GM11168 (cell line): ENCODE measurements around the gene PUS7.
"Not testable (repeated sequence)": the region's sequence is repeated elsewhere in the genome, so short reads cannot be mapped to it uniquely, and the experiment has no call there.

Source experiments
- in situ Hi-C: fragments of 300-500 bp; cut with MboI; formaldehyde crosslinking; loops from one replicate; pipeline ENCODE4 v1.12.0; 2022; ENCODE audit warnings: low sequenced_read_pairs; ENCODE audit not compliant: unreplicated experiment

PUS7 gene

DNA sequence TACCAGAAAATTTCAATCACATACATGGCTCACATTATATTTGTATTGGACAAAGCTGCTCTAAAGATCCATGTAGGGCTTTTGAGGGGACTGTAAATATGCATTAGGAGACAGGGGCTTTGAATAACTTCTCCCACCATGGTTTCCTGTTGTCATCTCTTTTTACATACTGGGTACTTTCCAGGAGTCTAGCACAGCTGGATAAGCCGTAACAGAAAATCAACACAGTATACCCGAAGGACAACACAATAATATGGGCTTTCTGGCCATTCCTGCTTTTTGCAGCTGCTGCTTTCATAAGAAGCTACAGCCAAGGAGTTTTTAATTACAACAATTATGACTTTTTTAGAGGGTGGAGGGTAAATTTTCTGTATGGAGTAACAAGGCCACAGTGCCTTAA, 70.0 kb downstream of the PUS7 start:
- in situ Hi-C loops: no loop called here

DNA sequence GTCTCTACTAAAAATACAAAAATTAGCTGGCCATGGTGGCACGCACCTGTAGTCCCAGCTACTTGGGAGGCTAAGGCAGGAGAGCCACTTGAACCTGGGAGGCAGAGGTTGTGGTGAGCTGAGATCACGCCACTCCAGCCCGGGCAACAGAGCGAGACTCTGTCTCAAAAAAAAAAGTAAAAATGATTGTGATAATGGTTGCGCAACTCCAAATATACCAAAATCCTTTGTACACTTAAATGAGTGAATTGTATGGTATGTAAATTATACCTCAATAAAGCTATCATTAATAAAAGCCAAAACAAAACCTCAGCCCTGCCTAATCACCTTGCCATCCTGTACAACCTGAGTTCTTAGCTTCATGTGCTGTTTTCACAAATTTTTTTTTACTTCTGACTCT, 71.2 kb downstream of the PUS7 start:
- in situ Hi-C loops: not testable (repeated sequence)

DNA sequence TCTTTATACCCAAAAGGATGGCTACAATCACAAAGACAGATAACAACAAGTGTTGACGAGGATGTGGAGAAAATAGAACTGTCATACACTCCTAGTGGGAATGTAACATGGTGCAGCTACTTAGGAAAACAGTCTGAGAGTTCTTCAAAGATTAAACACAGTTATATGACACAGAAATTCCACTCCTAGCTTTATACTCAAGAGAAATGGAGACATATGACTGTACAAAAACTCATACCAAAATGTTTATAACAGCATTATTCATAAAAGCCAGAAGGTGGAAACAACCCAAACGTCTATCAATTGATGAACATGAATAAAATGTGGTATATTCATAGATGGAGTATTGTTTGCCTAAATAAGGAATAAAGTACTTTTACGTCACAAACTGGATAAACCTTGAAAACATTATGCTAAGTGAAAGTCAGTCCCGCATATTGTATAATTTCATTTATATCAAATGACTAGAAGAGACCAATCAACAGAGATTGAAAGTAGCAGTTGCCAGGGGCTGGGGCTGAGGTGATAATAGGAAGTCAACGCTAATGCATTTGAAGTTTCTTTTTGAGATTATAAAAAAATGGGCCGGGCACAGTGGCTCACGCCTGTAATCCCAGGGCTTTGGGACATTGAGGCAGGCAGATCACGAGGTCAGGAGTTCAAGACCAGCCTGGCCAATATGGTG, 71.8 kb downstream of the PUS7 start:
- in situ Hi-C loops: no loop called here

DNA sequence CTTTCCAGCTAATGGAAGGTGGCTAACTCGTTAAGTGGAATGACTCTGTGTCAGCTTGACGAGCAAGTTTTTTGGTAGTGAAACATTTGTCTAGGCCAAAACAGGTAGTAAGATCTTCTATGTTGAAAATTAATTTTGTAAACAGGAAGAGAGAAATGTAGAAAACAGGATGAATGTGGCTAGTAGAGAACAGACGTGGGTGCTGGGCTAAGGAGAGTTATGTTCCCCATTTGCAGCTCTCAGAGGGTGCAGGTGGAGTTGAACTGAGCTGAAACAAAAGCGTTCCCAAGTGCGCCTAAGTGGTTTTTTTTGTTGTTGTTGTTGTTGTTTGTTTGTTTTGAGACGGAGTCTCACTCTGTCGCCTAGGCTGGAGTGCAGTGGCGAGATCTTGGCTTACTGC, 73.9 kb downstream of the PUS7 start:
- in situ Hi-C loops: no loop called here

DNA sequence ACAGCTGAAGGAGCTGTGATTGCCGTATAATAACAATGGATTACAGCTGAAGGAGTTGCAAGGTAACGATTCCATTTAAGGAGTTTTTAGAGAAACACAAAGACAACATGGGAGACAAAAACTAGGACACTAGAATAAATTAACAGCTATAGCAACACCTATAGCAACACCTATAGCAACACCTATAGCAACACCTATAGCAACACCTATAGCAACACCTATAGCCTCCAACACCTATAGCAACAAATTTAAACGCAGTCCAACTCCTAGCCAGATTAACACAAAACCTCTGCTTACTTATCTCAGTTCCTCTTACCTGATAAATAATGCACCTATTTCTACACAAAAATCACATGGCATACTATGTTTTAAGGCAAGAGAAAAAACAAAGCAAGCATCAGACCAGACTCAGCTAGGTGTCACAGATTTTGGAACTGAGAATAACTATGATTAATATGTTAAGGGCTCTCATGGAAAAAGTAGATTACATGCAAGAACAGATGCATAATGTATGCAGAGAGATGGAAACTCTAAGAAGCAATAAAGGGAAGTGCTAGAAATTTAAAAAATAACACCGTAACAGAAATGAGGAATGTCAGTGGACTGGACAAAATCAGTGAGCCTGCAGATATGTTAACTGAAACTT, 77.6 kb downstream of the PUS7 start:
- in situ Hi-C loops: no loop called here

DNA sequence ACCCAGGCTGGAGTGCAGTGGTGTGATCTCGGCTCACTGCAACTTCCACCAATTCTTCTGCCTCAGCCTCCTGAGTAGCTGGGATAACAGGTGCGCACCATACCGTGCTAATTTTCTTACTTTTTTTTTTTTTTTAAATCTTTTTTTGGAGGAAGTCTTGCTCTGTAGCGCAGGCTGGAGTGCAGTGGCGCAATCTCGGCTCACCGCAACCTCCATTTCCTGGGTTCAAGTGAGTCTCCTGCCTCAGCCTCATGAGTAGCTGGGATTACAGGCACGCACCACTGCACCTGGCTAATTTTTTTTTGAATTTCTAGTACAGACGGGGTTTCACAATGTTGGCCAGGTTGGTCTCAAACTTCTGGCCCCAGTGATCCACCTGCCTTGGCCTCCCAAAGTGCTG, 79.9 kb downstream of the PUS7 start:
- in situ Hi-C loops: not testable (repeated sequence)

DNA sequence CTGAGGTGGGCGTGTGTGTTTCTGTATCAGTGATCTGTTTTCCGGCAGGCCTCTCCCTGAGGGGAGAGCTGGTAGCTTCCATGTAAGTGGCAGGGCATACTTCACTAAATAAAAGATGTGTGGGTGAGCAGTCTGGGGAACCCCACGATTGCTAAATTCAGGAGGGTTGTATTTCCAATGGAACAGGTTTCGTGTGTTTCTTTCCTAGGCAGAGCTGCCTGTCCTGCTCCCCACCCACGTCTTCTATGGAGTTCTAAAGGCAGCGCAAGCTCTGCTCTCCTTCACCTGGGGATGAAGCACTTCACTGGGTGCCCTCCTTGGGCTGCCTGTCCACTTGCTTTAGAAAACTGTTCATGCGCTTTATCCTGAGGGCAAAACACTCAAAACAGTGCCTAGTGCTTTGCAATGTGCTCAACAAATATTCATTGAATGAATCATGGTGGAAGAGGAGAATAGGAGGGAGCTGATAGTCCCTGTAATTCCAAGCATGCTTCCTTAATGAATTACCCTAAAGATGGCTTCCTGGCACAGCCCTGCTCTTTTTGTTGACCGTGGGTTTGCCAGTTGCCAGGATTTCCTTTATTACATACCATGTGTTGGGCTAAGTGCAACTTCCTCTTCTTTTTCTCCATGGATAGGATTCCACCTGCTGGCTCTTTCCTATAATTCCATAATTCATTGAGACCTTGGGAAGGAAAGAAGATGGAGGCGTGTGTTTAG, 82.7 kb downstream of the PUS7 start:
- in situ Hi-C loops: no loop called here

DNA sequence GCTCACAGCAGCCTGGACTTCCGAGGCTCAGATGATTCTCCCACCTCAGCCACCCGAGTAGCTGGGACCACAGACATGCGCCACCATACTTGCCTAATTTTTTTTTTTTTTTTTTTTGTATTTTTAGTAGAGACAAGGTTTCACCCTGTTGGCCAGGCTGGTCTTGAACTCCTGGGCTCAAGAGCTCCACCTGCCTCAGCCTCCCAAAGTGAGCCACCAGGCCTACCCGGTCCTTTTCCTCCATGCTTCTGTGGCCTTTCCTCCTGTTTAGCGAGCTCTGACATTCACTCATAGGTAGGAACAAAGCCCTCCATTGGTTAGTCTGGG, 83.3 kb downstream of the PUS7 start:
- in situ Hi-C loops: no loop called here

DNA sequence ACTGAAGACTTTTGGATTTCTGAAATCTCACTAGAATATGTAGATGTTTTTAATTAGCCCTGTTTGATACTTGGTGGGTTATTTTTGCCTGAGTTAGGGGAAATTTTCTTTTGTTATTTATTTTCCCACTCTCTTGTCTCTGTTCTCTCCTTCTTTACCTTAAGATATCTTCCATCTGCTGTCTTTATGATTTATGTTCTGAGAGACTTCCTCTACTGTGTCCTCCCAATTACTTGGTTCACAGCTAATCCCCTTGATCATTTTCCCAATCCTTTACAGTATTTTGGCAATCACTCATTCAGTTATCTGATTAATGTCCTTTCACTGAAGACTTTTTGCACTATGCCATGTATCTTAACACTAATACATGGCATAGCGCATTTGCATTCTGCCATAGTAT, 83.8 kb downstream of the PUS7 start:
- in situ Hi-C loops: no loop called here

DNA sequence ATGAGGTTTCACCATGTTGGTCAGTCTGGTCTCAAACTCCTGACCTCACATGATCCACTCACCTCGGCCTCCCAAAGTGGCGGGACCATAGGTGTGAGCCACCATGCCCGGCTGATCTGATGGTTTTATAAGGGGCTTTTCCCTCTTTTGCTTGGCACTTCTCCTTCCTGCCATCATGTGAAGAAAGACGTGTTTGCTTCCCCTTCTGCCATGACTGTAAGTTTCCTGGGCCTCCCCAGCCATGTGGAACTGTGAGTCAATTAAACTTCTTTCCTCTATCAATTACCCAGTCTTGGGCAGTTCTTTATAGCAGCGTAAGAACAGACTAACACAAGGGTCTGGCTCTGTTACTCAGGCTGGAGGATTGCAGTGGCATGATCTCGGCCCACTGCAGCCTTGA, 84.7 kb downstream of the PUS7 start:
- in situ Hi-C loops: not testable (repeated sequence)

DNA sequence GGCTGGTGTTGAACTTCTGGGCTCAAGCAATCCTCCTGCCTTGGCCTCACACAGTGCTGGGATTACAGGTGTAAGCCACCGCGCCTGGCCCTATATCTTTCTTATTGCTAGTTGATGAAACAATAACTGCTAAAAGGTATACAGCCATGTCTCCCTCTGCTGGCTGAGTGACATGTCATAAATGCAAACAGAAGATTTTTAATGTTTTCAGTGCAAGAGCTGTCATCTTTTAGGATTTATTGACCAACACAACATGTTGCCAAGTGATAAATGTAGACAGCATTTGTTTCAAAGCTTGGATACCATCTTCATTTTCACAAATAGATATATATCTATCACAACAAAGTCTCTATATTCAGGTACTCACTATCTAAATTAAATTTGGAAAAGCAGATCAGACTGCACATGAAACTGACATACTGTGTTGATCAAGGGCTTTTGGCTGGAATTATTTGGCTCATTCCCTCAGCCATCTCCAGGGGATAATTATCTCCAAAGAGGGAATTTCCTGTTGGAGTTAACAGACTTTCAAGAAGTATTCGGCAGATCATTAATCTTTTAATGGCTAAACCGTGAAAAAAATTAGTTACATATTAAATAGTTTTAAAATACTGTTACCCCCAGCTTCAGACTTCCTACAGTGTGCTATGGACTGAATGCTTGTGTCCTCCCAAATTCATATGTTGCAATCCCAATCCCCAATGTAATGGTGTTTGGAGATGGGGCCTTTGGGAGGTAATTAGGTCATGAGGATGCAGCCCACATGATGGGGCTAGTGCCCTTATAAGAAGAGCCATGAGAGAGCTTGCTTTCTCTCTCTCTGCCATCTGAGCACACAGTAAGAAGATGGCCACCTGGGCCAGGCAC, 92.1 kb downstream of the PUS7 start:
- in situ Hi-C loops: no loop called here

DNA sequence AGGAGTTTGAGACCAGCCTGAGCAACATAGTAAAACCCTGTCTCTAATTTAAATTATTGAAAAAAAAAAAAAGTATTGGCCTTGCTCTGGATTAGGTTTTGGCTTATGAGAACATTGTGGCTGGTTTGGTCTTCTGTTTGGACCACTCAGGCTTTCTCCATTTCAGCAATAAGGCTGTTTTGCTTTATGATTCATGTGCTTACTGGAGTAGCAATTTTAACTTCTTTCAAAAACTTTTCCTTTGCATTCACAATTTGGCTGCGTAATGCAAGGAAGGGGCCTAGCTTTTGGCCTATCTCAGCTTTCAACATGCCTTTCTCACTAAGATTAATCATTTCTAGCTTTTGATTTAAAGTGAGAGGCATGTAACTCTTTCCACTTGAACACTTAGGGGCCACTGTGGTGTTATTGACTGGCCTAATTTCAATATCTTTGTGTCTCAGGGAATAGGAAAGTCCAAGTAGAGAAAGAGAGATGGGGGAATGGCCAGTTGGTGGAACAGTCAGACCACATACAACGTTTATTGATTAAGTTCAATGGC, 95.4 kb downstream of the PUS7 start:
- in situ Hi-C loops: no loop called here

DNA sequence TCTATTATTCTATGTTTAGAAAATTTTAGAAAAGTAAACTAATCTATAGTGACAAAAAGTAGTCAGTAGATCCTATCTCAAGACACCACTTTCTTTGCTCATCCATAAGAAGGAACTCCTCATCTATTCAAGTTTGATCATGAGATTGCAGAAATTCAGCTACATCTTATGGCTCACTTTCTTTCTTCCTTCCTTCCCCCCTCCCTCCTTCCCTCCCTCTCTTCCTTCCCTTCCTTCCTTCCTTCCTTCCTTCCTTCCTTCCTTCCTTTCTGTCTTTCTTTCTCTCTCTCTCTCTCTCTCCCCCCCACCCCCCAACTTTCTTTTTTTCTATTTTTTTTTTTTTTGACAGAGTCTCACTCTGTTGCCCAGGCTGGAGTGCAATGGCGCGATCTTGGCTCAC, 98.1 kb downstream of the PUS7 start:
- in situ Hi-C loops: no loop called here

DNA sequence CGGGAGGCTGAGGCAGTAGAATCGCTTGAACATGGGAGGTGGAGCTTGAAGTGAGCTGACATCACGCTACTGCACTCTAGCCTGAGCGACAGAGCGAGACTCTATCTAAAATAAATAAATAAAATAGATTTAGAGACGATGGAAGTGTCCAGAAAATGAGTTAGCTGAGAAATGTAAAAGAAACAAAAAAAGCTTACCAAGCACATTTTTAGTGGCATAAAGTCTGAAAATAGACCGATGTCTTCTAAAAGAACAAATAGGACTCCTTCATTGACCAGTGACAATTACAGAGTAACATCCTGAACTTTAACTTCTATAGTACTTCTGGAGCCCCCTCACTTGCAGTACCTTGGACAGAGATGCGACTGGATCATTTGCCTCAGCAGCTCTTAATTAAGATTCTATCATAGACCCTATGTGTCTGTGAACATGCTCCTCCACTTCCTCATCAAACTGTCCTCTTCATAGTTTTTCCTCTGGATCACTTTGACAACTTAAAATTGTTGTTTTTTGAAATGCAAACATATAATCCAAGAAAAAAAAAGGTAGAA, 108.1 kb downstream of the PUS7 start:
- in situ Hi-C loops: no loop called here

DNA sequence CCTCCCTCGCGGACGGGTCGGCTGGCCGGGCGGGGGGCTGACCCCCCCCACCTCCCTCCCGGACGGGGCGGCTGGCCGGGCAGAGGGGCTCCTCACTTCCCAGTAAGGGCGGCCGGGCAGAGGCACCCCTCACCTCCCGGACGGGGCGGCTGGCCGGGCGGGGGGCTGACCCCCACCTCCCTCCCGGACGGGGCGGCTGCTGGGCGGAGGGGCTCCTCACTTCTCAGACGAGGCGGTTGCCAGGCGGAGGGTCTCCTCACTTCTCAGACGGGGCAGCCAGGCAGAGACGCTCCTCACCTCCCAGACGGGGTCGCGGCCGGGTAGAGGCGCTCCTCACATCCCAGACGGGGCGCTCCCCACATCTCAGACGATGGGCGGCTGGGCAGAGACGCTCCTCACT, 111.3 kb downstream of the PUS7 start:
- in situ Hi-C loops: not testable (repeated sequence)

DNA sequence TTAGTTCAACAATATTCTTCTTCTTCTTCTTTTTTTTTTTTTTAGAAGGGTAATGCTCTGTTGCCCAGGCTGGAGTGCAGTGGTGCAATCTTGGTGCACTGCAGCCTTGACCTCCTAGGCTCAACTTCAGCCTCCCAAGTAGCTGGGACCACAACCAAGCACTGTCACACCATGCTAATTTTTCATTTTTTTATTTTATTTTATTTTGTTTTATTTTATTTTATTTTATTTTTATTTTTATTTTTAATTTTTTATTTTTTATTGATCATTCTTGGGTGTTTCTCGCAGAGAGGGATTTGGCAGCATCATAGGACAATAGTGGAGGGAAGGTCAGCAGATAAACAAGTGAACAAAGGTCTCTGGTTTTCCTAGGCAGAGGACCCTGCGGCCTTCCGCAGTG, 112.3 kb downstream of the PUS7 start:
- in situ Hi-C loops: not testable (repeated sequence)

DNA sequence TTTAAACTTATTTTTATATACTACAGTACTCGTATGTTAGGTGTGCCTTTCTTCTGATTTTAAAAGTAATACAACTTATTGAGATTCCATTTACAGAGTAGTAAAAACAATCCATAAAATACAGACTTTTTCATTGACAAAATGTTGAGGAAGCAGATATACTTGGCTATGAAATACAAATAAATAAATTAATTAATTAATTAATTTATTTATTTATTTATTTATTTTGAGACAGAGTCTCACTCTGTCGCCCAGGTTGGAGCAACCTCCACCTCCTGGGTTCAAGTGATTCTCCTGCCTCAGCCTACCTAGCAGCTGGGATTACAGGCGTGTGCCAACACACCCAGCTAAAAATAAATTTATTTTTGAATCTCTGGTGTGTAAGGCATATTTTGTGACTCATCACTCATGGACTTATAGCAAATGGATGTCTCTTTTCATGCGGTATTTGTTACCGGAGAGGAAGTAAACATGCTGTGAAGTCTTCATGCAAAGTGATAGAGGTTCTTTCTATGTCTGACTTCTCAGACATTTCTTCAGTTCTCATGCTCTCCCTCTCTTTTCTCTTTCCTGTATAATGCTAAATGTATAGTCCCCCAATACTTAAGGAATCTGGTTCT, 113.2 kb downstream of the PUS7 start:
- in situ Hi-C loops: no loop called here
